ENCODE data around the gene ADAMTSL4. TPM values are rescaled to one million over a fixed set of nuclear protein-coding genes. Genes with fewer than 3 reads are reported as not detected.

The ADAMTSL4 gene
- total RNA-seq, 1 donor from 2014 or later, result 64.6 TPM

DNA sequence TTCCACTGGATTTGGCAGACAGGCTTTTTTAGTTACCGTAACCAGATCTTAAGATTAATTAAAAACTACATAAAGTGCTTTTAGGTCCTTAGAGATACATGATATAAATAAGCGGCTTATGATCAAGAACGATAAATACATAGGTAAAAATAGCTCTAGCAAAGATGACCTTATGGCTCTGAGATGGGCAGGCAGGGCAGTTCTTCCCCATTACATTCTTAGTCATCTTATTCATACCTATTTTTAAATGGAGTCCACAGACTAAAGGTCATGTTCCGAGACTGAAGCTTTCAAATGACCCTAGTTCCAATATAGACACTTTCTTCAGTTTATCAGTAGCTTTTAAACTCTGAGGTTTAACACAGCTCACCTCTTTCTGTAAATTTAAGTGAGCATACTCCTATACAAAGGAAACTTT lies 25.9 kb downstream of the ADAMTSL4 start:
- Histone ChIP-seq H3K9me3 (no peaks in the 10 kb centered on the region), H3K4me1 (peaks cover 66% of the 10 kb centered on the region), H3K27me3 (no peaks in the 10 kb centered on the region), H3K27ac (peak overlapping the region; percentile 100), H3K36me3 (peaks cover 4 to 72% of the 10 kb centered on the region in 2 donors), H3K4me3 (peak overlapping the region; percentile 86 to 99)
- intact Hi-C loops (cut with DNase I), result loop anchor here (5.0 kb wide), 1 partner anchor 42 kb away; no protein-coding TSS in a partner anchor
- DNase-seq (ENCODE audit: extremely low spot score in 2 of 2), result no peak
- TF ChIP-seq POLR2A (IDR thresholded peaks at IDR 0.05), result no peak
- TF ChIP-seq POLR2AphosphoS5 (IDR thresholded peaks at IDR 0.05; ENCODE audit: insufficient read depth in 1 of 2, low read depth in 1 of 2), result no peak
- TF ChIP-seq, protein P1, sequence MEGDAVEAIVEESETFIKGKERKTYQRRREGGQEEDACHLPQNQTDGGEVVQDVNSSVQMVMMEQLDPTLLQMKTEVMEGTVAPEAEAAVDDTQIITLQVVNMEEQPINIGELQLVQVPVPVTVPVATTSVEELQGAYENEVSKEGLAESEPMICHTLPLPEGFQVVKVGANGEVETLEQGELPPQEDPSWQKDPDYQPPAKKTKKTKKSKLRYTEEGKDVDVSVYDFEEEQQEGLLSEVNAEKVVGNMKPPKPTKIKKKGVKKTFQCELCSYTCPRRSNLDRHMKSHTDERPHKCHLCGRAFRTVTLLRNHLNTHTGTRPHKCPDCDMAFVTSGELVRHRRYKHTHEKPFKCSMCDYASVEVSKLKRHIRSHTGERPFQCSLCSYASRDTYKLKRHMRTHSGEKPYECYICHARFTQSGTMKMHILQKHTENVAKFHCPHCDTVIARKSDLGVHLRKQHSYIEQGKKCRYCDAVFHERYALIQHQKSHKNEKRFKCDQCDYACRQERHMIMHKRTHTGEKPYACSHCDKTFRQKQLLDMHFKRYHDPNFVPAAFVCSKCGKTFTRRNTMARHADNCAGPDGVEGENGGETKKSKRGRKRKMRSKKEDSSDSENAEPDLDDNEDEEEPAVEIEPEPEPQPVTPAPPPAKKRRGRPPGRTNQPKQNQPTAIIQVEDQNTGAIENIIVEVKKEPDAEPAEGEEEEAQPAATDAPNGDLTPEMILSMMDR (IDR thresholded peaks at IDR 0.05), result no peak

DNA sequence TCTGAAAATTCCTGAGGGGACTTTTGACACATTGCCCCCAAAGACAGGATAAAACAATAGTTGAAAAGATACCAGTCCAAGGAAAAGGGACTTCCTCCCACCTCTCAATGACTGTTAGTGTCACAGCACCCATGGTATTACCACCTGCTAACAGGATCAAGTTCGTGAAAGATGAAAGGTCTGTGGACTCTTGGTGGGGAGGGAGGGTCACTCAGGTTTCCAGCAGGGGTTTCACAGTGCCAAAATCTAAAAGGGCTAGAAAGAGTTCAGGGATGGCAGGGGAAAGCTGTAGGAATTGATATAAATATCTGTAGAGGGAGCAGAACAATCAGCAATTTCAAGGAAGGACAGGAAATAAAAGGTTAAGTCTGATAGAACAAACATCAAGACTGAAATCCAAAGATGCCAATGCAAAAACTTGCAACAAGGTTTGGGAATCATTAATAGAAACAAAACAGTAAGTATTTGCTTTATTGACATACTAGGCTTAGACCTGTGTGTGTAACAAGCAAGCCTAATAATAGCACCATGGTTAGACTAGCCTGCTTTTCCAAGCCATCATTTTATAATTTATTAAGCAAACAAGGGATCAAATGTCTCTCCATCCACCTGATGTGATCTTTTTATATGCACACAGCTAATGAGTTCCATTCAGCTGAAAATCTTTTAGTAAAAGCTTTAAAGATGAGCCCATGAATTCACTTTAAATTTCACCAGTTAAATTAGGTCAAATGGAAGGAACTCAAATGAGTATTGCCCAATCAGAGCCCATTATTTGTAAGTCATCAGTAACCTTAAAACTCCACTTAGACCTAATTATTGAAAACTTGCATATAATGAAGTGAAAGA lies 26.5 kb downstream of the ADAMTSL4 start:
- intact Hi-C loops (cut with DNase I), result loop anchor here (5.0 kb wide), 1 partner anchor 42 kb away; no protein-coding TSS in a partner anchor
- peak overlapping the region; percentile 100 for H3K27ac ChIP-seq
- no peaks in the 10 kb centered on the region for H3K9me3 ChIP-seq
- peak overlapping the region; percentile 86 to 99 for H3K4me3 ChIP-seq
- no peak for DNase-seq (ENCODE audit: extremely low spot score in 2 of 2)
- TF ChIP-seq POLR2AphosphoS5 (IDR thresholded peaks at IDR 0.05; ENCODE audit: insufficient read depth in 1 of 2, low read depth in 1 of 2) (peak in 1 of 2 donors; percentile 25), POLR2A (IDR thresholded peaks at IDR 0.05) (no peak)
- TF ChIP-seq, protein P1 (IDR thresholded peaks at IDR 0.05), result no peak
- peaks cover 4 to 72% of the 10 kb centered on the region in 2 donors for H3K36me3 ChIP-seq
- H3K4me1 ChIP-seq, result peaks cover 65% of the 10 kb centered on the region
- H3K27me3 ChIP-seq, result no peaks in the 10 kb centered on the region

DNA sequence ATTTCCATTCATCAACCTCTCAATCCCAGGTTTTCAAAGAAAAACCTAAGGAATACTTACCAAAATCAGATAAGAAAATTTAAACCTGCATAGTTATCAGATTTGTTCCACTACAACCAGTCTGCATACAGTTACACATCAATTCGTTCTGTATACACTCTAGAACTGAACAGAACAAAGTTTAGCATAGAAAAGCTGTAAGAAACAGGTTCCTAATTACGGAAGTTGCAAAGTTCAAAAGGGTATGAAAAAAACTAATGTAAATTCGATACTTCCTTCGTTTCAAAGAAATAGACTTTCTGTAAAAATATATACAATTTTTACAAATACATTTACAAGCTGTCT lies 27.1 kb downstream of the ADAMTSL4 start:
- TF ChIP-seq POLR2A (IDR thresholded peaks at IDR 0.05), result no peak
- no peak for TF ChIP-seq POLR2AphosphoS5 (IDR thresholded peaks at IDR 0.05; ENCODE audit: insufficient read depth in 1 of 2, low read depth in 1 of 2)
- TF ChIP-seq, protein P1 (IDR thresholded peaks at IDR 0.05), result no peak
- Histone ChIP-seq H3K4me1 (peaks cover 59% of the 10 kb centered on the region), H3K36me3 (peaks cover 4 to 67% of the 10 kb centered on the region in 2 donors), H3K9me3 (no peaks in the 10 kb centered on the region), H3K27ac (peak overlapping the region; percentile 100), H3K27me3 (no peaks in the 10 kb centered on the region), H3K4me3 (peak overlapping the region; percentile 86 to 99)
- no peak for DNase-seq (ENCODE audit: extremely low spot score in 2 of 2)
- intact Hi-C loops (cut with DNase I), result loop anchor here (5.0 kb wide), 1 partner anchor 41 kb away; no protein-coding TSS in a partner anchor

DNA sequence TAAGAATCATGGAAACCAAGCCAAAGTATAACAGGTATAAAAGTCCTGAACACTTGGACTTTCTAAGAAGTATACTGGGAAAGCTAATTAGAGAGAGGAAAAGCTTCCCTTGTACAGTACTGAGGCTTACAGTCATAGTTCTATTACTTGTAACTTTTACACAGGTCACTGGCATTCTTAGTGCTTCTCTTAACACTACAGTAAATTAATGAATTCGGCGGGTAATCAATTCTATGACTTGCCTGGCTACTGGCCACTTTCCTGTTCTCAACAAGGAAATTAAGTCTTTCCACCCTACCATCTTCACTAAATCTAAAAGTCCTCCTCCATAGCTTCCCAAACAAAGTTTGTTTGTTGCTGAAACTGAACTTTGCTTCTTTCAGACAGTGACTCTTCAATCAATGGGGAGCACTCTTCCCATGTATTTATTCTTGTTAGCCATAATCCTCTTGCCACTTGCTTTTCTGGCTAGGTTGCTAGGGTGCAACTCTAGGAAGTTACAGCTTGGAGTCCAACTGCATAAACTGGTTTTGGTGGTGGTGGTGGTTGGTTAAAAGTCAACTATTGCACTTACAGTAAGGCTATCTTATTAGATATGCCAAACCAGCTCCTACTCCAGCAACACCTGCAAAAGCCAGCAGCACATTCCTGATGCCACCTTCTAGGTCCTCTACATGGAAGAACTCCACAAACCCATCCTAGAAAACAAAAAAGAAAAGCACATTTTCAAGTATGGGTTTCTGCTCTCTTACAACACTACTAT lies 27.8 kb downstream of the ADAMTSL4 start:
- TF ChIP-seq, protein P1 (IDR thresholded peaks at IDR 0.05), result no peak
- peak in 1 of 2 donors; percentile 38 for TF ChIP-seq POLR2AphosphoS5 (IDR thresholded peaks at IDR 0.05; ENCODE audit: insufficient read depth in 1 of 2, low read depth in 1 of 2)
- peak overlapping the region; percentile 86 to 99 for H3K4me3 ChIP-seq
- intact Hi-C loops (cut with DNase I), result loop anchor here (5.0 kb wide), 1 partner anchor 40 kb away; no protein-coding TSS in a partner anchor
- peak overlapping the region; percentile 100 for H3K27ac ChIP-seq
- H3K36me3 ChIP-seq, result peaks cover 4 to 64% of the 10 kb centered on the region in 2 donors
- no peaks in the 10 kb centered on the region for H3K27me3 ChIP-seq
- H3K4me1 ChIP-seq, result peaks cover 52% of the 10 kb centered on the region
- H3K9me3 ChIP-seq, result no peaks in the 10 kb centered on the region
- no peak for DNase-seq (ENCODE audit: extremely low spot score in 2 of 2)

All from vagina (tissue), 2 donors.